Measurements from ENCODE around the gene INIP. TPM values are rescaled to one million over a fixed set of nuclear protein-coding genes. Genes with fewer than 3 reads are reported as not detected.

INIP gene, protein sequence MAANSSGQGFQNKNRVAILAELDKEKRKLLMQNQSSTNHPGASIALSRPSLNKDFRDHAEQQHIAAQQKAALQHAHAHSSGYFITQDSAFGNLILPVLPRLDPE
- 7.3 TPM for total RNA-seq

DNA sequence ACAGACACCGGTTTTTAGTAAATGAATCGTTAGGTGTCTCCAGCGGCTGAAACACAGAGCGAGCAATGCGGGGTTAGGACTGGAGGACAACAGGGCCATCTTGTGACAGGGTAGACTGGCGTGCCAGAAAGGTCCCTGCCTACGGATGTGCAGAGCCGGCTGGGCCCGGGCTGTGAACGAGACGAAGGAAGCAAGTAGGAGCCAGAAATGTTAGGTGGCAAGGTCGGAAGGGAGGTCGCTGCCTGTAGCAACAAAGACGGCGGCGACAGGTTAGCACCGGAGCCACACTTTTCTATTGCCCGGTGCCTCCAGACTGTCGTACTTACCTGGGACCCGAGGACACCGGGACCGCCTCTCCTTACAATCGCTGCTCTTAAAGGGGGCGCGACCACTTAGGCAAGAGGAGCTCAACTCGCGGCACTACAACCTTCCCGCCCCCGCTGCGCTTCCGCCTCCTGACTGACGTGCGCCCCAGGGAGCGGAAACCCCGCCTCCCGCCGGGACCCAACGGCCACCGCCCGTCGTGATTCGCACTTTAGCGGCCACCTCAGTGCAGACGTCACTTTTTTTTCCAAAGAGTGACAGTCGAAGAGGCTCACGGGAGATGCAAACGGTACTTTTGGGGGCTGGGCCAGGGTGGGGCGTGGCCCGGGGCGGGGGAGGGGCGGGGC, at the start of gene INIP:
INIP (minus strand) TSS at position 457 of the 671 bp plus-strand sequence. CDS start 1,632 bp downstream, outside the sequence.
- peak; percentile 97 for DNase-seq (ENCODE audit: low spot score)
- ATAC-seq = peak; percentile 97

DNA sequence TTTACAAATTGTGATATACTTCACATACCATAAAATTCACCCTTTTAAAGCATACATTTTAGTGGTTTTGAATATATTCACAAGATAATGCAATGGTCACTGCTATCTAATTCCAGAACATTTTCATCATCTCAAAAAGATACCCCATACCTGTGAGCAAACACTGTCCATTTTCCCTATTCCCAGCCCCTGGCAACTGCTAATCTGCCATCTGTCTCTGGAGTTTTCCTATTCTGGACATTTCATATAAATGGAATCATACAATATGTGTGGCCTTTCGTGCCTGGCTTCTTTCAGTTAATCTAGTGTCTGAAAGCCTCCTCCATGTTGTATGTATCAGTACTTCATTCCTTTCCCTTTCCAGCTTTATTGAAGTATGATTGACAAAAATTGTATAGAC, 47.4 kb upstream of the INIP start:
- no peak for ATAC-seq

DNA sequence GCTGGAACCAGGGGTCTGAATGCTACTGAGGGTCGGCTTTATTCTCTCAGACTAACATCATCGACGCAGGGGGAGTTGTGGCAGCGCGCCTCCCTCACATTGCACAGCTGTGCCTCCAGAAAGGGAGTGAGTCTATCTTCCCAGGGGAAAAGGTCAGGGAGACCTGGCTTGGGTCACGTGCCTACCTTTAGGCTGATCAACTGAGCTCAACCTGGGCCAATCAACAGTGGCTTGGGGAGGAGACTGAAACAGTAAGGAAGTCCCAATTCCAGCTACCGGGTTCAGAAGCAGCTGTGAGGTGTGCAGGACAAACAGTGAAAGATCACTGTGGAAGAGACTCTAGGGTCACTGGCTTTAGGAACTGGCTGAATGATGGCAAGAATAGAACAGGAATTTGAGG, 46.9 kb upstream of the INIP start:
- DNase-seq (ENCODE audit: low spot score) (no peak), ATAC-seq (peak; percentile 85)

More for the DNA sequence above, 47.4 kb upstream of the INIP start:
- DNase-seq (ENCODE audit: low spot score) = no peak

DNA sequence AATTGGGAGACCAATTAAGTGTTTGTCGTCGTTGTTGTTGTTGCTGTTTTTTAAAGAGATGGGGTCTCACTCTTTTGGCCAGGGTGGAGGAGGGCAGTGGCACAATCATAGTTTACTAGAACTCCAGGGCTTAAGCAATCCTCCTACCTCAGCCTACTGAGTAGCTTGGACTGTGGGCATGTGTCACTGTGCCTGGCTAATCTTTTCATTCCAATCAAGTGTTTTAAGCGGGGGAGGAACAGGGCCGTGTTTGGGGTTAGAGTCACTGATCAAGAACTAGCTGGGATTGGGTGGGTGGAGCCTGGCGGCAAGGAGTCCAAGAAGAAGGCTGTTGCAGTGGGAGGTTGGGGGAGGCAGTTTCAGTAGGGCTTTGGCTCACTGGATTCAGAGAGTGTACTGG, 46.4 kb upstream of the INIP start:
- peak; percentile 48 for ATAC-seq
- DNase-seq (ENCODE audit: low spot score) = no peak

DNA sequence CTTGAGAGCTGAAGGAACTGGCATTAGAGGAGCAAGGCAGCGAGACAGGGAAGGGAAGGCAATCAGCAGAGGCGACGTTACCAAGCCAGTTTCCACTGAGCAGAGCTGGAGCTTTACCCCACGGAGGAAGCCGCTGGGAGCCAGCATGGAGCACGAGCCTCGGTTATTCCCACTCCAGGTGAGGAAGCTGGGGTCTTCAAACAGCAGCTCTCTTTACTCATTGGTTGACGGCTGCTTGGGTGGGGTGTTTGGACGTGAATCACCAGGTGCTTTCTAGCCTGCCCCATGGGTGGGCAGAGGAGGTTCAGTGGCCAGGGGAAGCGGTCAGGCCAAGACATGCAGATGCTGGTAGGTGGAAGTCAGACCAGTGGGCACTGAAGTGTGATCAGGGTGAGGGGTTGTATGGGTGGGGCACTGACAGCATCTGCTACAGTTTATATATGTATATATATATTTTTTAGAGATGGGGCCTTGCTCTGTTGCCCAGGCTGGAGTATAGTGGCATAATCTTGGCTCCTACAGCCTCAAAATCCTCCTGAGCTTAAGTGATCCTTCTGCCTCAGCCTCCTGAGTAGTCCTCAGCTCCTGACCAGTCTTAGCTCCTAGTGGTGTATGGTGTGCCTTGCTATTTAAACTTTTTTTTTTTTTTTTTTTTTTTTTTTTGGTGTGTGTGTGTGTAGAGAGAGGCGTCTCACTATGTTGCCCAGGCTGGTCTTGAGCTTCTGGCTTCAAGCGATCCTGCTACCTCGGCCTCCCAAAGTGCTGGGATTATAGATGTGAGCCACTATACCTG, 45.0 kb upstream of the INIP start:
- no peak for DNase-seq (ENCODE audit: low spot score)
- no peak for ATAC-seq

DNA sequence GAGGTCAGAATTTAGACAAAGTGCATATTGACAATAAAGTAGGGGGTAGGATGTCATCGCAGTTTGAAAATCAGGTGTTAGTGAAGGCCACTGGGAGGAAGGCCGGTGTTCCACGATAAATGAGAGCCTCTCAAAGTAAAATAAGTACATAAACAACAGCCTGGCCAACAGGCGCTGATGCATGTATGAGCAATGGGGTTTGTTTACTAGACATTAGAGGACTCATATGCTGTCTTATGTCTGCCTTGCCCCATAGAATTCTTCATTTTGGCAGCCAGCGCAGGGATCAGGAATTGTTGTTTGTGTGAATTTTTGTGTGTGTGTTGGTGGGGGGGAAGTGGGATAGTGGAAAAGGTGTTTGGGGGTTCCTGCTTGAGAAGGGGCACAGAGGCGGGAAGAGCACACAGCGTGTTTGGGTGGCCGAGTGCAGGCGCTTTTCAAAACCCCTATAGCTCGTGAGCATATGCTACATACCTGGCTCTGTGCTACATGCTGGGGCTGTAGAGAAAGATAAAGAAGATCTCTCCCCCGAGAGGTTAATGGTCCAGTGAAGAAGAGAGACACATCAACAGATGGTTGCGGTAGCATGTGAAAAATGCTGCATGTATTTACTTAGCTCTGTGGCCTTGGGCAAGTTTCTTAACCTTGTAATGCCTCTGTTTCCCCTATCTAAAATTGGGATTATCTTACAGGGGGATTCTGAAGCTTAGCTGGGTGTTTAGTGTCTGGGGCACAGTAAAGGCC, 44.2 kb upstream of the INIP start:
- no peak for DNase-seq (ENCODE audit: low spot score)
- no peak for ATAC-seq

DNA sequence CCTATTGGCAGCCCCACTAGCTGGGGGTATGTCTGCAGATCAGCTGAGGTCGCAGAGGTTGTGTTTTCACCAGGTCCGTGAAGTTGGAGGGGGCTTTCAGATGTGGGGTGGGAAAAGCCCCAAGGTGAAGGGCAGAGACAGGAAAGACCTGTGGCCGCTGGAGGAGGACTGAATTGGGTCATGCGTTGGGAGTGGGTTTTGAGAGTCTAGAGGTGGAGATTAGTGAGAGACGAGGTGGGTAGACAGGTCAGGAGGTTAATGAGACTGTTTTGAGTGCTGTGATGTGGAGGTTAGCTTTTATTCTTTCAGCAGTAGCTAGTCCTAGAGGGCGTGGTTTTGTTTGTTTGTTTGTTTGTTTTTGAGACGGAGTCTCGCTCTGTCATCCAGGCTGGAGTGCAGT, 42.9 kb upstream of the INIP start:
- ATAC-seq (no peak), DNase-seq (ENCODE audit: low spot score) (no peak)

DNA sequence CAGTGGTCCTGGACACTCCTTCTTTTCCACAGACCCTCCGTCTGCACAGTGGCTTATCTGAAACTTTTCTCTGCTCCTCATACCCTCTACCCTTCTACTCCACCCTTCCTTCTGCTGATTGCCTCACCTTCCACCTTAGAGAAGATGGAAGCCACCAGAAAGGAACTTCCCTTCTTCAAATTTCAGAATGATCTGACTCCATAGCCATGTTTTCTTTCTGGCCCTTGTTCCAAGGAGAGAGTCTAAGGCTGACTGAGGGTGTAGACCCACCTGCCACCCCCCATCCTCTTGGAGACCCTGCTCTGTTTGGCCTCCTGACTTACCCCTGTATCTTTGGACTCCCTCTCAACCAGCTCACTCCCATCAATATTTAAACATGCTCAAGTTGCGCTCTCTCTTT, 40.0 kb upstream of the INIP start:
- ATAC-seq (no peak), DNase-seq (ENCODE audit: low spot score) (no peak)

DNA sequence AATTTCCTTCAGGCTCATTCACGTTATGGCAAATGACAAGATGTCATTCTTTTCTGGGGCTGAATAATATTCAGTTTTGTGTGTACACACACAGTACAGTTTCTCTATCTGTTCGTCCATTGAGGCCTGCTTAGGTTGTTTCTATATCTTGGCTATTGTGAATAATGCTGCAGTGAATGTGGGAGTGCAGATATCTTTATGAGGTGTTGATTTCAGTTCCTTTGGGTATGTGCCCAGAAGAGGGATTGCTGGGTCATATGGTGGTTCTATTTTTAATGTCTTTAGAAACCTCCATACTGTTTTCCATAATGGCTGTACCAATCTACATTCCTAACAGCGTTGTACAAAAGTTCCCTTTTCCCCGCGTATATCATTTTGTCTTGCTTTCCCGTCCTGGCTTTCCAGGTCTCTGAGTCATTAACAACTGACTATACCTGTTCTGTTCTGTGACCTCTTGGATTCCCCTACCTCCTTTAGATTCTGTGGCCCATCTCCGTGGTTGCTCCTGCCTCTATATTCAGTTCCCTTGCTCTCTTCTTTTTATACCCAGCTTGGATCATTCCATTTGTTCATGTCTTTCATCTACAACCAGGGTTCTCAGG, 39.5 kb upstream of the INIP start:
- no peak for ATAC-seq
- DNase-seq (ENCODE audit: low spot score) = no peak

DNA sequence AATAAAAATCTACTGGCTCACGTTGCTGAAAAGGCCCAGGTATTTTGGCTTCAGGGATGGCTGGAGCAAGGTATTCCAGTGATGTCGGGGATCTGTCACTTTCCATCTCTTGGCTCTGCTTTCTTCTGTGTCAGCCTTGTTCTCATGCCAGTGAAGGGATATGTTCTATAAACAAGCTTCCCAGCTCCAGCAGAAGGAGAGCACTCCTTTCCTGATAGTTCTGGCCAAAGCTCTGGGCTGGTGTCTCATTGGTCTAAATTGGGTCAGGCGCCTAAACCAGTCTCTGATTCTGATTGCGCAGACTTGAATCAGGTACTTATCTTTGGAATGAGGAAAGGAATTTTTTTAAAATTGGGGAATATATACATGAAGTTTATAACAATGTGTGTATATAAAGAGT, 37.8 kb upstream of the INIP start:
- ATAC-seq (peak; percentile 58), DNase-seq (ENCODE audit: low spot score) (no peak)

DNA sequence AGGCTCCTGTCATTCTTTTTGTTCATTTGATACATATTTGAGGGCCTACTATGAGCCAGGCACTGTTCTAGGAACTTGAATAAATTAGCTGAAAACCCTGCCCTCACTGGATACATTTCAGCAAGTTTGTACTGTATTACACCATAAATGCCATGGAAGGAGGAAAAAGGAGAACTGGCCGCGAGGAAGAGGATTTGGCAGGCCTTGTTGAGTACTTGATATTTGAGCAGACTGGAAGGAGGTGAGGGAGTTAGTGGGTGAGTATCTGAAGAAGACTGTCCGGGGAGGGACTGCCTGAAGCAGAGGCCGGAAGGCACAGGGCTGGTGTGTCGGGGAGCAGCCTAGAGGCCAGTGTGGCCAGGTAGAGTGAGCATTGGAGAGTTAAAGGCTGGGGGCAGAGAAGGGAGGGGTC, 37.1 kb upstream of the INIP start:
- DNase-seq (ENCODE audit: low spot score) (no peak), ATAC-seq (no peak)

DNA sequence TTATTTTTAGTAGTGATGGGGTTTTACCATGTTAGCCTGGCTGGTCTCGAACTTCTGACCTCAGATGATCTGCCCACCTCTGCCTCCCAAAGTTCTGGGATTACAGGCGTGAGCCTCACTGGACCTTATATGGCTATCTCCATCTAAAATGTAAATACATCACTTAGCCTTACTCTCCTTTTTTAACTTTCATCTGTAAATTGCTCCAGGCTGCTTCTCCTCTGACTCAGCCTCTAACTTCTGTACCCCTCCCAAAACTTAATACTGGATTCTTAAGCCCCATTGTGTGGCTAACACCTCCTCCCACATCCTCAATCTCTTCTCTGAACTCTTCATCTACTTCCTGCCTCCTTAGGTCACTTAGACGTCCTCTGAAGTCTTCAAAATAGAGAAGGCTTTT, 36.7 kb upstream of the INIP start:
- ATAC-seq (no peak), DNase-seq (ENCODE audit: low spot score) (no peak)

DNA sequence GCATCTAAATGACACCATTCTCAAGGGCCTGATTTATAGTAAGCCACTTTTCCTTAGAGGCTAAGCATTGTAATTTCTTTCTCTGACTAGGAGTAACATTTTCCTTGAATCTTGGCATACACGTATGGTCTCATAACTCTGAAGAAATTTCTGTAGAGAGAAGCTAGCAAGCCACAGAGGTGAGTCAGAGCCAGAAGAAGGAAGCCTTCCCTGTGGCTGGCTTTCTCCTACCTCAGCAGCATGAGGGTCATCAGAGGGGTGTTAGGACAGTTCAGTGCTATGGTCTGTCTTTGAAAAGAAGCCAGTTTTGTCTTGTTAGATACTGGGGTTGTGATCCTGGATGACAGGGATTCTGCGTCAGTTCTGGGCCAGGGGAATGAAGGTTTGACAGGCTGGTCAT, 35.8 kb upstream of the INIP start:
- no peak for DNase-seq (ENCODE audit: low spot score)
- no peak for ATAC-seq

DNA sequence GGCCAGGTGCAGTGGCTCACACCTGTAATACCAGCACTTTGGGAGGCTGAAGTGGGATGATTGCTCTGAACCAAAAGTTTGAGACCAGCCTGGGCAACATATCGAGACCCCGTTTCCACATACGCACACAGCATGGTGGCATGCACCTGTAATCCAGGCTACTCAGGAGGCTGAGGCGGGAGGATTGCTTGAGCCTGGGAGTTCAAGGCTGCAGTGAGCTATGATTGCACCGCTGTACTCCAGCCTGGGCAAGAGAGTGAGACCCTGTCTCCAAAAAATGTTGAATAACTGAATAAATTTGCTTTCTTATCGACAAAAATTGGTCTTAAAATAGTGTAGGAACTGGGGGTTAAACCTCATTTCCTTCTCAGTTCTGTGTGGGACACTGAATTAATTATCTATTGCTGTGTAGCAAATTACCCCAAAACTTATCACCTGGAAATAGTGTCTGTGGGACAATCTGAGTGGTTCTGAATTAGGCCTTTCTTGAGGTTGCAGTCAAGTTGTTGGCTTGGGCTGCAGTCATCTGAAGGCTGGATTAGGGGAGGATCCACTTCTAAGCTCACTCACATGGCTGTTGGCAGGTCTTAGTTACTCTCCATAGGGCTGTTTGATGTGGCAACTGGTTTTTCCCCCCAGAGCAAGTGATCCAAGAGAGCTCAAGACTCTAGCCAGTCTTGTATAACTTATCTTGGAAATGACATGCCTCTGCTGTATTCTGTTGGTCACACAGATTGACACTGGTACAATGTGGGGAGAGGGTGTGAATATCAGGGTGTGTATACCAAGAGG, 34.6 kb upstream of the INIP start:
- no peak for ATAC-seq
- no peak for DNase-seq (ENCODE audit: low spot score)

DNA sequence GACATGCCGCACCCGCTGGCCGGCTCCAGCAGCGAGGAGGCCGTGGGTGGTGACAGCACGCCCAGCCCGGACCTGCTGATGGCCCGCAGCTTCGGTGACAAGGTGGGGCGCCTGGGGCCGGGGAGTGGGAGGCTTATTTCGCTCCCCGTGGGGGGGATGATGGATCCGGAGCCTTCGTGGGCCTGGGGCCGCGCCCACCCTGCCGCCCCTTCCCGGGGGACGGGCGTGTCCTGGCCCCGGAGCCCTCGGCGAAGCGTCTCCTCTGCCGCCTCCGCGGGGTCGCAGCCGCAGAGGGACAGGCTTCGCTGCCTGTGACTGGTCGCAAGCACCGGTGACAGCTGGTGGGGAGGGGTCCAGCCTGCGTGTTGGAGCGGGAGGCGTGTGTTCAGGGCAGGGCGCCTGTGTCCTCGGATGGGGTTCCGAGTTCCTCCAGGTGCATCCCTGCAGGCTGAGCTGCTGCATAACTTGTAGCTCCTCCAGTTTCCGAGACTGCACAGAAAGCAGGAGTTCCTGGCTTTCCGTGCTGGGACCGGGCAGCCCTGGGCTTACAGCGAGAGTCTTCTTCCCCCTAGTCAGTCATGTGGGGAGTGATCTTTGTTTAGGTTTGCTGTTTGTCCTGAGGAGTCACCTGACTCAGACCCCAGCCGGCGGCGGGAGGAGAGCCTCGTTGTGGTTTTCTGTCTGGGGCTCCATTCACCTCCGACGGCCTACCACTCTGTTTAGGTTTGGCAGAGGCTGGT, 33.3 kb upstream of the INIP start:
- ATAC-seq (peak; percentile 34), DNase-seq (ENCODE audit: low spot score) (peak; percentile 63)

DNA sequence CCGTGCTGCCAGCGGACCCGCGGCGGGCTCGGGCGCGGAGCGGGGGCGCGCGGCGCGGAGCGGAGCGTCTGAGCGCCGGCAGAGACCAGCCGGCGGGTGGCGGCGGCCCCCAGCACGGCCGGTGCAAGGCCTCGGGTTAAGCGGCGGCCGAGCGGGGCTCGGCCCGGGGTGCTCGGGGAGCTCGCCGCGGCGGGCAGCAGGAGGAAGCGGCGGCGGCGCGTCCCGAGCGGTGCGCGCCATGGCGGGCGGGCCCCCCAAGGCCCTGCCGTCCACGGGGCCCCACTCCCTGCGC, 32.8 kb upstream of the INIP start:
- ATAC-seq = no peak
- no peak for DNase-seq (ENCODE audit: low spot score)

DNA sequence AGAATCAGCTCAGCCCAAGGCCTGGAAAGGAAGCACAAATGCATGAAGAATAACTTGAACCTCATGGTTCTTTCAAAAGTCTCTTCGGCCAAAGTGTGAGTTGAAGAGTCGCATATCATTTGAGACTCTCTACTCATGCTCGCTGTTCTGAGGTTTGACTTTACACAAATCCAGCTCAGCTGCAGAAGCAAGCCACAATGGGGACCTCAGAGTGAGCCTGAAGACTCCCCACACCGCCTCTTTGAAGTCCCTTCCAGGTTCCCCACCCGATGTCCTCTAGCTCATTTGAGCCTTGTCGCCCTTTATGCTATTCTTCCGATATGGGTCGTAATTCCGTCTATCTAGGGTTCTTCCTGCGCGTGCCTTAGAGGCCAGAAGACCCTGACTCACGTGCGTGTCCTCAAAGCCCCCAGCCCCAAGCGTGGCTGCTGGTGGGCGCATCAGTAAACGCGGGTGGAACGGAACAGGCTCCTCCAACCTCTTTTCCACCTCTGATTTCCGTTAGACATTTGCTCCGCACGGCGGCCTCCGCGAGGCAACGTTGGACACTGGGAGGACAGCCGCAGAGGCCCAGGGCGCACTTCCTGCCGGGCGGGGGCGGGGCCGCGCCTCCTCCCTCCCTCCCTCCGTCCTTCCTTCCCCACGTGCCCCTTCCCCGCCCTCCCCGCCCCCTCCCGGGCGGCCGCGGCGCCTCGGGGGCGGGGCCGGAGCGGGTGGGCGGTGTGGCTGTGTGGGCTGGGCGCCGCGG, 32.3 kb upstream of the INIP start, which contains the start of gene SNX30:
SNX30 (plus strand) TSS at position 745 of the 748 bp plus-strand sequence. CDS start 242 bp downstream, outside the sequence.
- peak; percentile 93 for DNase-seq (ENCODE audit: low spot score)
- peak; percentile 95 for ATAC-seq

DNA sequence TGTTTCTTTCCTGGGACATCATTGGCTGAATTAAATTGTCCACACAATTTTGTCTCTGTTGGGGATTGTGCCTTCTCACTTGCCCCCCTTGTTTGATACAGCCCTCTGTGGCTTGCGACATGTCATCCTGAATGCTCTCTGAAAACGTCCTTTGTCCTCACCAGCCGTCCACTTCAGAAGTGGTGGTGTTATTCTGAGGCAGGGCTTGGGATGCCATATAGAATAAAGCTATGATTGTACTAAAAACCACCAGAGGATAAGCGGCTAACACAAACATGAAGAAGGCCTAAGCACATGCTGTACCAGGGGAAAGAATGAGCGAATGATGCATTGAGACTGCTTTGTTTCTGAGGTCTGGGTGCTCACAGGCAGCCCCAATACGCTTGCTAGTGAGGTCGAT, 29.2 kb upstream of the INIP start:
- DNase-seq (ENCODE audit: low spot score) (no peak), ATAC-seq (no peak)

DNA sequence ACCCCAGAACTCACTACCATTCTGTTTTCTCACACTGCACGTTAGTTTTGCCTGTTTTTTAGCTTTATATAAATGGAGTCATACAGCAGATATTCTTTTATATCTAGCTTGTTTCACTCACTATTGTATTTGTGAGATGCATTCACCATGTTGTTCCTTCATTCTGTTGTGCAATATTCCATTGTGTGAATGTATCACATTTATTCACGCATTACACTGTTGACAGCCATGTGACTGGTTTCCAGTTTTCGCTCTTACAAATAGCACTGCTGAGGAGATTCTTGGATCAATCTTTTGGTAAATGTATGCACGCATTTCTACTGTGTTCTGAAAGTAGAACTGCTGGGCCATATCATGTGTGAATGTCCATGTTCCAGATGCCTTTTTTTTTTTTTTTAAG, 26.3 kb upstream of the INIP start:
- DNase-seq (ENCODE audit: low spot score) = no peak

More for the DNA sequence above, 26.3 kb upstream of the INIP start:
- no peak for ATAC-seq

All from left lobe of liver (tissue), 2 donors.